ENCODE results near the gene PLCH1. TPM values are rescaled to one million over a fixed set of nuclear protein-coding genes. Genes with fewer than 3 reads are reported as not detected.

The PLCH1 gene
- total RNA-seq, 1 experiment from 2014 or later, result 8.9 TPM

DNA sequence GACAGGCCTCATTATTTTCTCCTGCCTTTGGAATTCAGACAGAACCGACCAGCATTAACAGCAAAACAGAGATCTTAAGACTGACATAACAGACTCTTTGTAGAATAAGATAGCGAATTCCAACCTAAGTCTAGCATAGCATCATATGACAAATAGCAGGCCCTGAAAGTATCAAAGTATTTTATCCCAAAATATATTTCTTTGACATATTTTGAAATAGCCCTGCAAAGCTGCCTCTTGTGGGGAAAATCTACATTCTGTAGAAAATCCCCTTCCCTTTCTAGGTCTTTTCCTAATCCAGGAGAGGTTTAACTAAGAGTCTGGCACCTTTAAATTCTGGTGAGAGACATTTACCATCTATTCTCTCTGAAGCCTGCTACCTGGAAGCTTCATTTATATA, 417.0 kb downstream of the PLCH1 start:
- H3K4me1 Mint-ChIP-seq, result peaks cover 29% of the 10 kb centered on the region
- TF ChIP-seq, protein P1, sequence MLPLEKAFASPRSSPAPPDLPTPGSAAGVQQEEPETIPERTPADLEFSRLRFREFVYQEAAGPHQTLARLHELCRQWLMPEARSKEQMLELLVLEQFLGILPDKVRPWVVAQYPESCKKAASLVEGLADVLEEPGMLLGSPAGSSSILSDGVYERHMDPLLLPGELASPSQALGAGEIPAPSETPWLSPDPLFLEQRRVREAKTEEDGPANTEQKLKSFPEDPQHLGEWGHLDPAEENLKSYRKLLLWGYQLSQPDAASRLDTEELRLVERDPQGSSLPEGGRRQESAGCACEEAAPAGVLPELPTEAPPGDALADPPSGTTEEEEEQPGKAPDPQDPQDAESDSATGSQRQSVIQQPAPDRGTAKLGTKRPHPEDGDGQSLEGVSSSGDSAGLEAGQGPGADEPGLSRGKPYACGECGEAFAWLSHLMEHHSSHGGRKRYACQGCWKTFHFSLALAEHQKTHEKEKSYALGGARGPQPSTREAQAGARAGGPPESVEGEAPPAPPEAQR (CRISPR knock-in tag; IDR thresholded peaks at IDR 0.05), result no peak
- no peak for DNase-seq (ENCODE audit: low spot score)
- H3K36me3 Mint-ChIP-seq, result no peaks in the 10 kb centered on the region
- ChIA-PET POLR2A (no interaction called here), CTCF (no interaction called here)
- no peaks in the 10 kb centered on the region for H3K27me3 Mint-ChIP-seq (ENCODE audit: low read depth)
- no peak overlapping the region for H3K4me3 Mint-ChIP-seq
- H3K9me3 Mint-ChIP-seq, result no peaks in the 10 kb centered on the region
- ATAC-seq, result no peak
- H3K27ac Mint-ChIP-seq, result no peak overlapping the region

DNA sequence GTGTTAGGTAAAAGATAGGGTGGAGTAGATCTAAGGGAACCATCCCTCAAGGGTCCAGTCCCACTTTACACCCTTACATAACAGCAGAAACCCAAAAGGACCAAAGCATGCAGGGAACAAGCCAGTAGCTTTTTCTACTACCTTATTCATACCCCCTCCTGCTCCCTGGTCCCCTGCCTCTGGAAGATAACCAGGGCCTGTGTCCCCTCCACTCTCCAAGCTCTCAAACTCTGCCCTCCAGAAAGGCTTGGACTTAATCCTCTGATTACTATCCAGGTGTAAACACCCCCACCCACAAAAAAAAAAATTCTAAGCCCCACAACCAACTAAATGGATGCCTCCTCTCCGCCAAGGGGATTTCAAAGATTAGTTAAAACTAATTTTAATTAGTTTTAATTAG, 417.4 kb downstream of the PLCH1 start:
- ChIA-PET CTCF (no interaction called here), POLR2A (no interaction called here)
- Mint-ChIP-seq H3K36me3 (no peaks in the 10 kb centered on the region), H3K4me1 (peaks cover 29% of the 10 kb centered on the region), H3K27me3 (ENCODE audit: low read depth) (no peaks in the 10 kb centered on the region), H3K9me3 (no peaks in the 10 kb centered on the region), H3K4me3 (no peak overlapping the region), H3K27ac (no peak overlapping the region)
- no peak for DNase-seq (ENCODE audit: low spot score)
- ATAC-seq, result no peak
- TF ChIP-seq, protein P2, sequence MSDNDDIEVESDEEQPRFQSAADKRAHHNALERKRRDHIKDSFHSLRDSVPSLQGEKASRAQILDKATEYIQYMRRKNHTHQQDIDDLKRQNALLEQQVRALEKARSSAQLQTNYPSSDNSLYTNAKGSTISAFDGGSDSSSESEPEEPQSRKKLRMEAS (CRISPR knock-in tag; IDR thresholded peaks at IDR 0.05), result no peak
- no peak for TF ChIP-seq NR2C2 (CRISPR knock-in tag; IDR thresholded peaks at IDR 0.05)
- TF ChIP-seq HMGA2 (CRISPR knock-in tag; IDR thresholded peaks at IDR 0.05), result no peak
- TF ChIP-seq, protein P3, sequence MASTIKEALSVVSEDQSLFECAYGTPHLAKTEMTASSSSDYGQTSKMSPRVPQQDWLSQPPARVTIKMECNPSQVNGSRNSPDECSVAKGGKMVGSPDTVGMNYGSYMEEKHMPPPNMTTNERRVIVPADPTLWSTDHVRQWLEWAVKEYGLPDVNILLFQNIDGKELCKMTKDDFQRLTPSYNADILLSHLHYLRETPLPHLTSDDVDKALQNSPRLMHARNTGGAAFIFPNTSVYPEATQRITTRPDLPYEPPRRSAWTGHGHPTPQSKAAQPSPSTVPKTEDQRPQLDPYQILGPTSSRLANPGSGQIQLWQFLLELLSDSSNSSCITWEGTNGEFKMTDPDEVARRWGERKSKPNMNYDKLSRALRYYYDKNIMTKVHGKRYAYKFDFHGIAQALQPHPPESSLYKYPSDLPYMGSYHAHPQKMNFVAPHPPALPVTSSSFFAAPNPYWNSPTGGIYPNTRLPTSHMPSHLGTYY (CRISPR knock-in tag; IDR thresholded peaks at IDR 0.05), result no peak
- TF ChIP-seq ZNF232 (CRISPR knock-in tag; IDR thresholded peaks at IDR 0.05), result no peak
- no peak for TF ChIP-seq RORB (CRISPR knock-in tag; IDR thresholded peaks at IDR 0.05)
- TF ChIP-seq, protein P4, sequence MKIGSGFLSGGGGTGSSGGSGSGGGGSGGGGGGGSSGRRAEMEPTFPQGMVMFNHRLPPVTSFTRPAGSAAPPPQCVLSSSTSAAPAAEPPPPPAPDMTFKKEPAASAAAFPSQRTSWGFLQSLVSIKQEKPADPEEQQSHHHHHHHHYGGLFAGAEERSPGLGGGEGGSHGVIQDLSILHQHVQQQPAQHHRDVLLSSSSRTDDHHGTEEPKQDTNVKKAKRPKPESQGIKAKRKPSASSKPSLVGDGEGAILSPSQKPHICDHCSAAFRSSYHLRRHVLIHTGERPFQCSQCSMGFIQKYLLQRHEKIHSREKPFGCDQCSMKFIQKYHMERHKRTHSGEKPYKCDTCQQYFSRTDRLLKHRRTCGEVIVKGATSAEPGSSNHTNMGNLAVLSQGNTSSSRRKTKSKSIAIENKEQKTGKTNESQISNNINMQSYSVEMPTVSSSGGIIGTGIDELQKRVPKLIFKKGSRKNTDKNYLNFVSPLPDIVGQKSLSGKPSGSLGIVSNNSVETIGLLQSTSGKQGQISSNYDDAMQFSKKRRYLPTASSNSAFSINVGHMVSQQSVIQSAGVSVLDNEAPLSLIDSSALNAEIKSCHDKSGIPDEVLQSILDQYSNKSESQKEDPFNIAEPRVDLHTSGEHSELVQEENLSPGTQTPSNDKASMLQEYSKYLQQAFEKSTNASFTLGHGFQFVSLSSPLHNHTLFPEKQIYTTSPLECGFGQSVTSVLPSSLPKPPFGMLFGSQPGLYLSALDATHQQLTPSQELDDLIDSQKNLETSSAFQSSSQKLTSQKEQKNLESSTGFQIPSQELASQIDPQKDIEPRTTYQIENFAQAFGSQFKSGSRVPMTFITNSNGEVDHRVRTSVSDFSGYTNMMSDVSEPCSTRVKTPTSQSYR (CRISPR knock-in tag; IDR thresholded peaks at IDR 0.05), result no peak

DNA sequence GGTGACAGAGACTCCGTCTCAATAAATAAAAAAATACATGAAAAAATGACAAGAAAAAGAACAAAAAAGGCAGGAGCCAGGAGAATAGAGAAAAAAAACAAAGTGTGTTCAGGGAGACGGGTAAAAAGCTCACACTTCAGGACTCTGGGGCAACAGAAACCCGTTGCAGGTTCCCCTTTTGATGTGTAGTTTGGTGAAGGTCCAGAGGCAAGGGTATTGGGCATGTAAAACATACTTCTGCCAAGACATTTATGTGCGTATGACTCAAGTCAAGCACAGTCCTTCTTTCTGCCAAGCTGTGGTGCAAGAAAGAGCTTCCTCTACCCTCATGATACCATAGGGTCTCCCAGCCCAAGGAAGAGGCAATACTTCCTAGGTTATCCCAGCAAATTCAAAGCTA, 418.0 kb downstream of the PLCH1 start:
- Mint-ChIP-seq H3K4me1 (peaks cover 32% of the 10 kb centered on the region), H3K27me3 (ENCODE audit: low read depth) (no peaks in the 10 kb centered on the region), H3K27ac (no peak overlapping the region), H3K9me3 (no peaks in the 10 kb centered on the region), H3K4me3 (no peak overlapping the region), H3K36me3 (no peaks in the 10 kb centered on the region)
- TF ChIP-seq, protein P5, sequence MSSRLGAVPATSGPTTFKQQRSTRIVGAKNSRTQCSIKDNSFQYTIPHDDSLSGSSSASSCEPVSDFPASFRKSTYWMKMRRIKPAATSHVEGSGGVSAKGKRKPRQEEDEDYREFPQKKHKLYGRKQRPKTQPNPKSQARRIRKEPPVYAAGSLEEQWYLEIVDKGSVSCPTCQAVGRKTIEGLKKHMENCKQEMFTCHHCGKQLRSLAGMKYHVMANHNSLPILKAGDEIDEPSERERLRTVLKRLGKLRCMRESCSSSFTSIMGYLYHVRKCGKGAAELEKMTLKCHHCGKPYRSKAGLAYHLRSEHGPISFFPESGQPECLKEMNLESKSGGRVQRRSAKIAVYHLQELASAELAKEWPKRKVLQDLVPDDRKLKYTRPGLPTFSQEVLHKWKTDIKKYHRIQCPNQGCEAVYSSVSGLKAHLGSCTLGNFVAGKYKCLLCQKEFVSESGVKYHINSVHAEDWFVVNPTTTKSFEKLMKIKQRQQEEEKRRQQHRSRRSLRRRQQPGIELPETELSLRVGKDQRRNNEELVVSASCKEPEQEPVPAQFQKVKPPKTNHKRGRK (CRISPR knock-in tag; IDR thresholded peaks at IDR 0.05; ENCODE audit: borderline replicate concordance), result no peak
- TF ChIP-seq, protein P6, sequence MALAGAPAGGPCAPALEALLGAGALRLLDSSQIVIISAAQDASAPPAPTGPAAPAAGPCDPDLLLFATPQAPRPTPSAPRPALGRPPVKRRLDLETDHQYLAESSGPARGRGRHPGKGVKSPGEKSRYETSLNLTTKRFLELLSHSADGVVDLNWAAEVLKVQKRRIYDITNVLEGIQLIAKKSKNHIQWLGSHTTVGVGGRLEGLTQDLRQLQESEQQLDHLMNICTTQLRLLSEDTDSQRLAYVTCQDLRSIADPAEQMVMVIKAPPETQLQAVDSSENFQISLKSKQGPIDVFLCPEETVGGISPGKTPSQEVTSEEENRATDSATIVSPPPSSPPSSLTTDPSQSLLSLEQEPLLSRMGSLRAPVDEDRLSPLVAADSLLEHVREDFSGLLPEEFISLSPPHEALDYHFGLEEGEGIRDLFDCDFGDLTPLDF (CRISPR knock-in tag; IDR thresholded peaks at IDR 0.05), result no peak
- no peak for TF ChIP-seq NR1H2 (CRISPR knock-in tag; IDR thresholded peaks at IDR 0.05)
- TF ChIP-seq, protein P4 (CRISPR knock-in tag; IDR thresholded peaks at IDR 0.05), result no peak
- no peak for TF ChIP-seq ZNF396 (CRISPR knock-in tag; IDR thresholded peaks at IDR 0.05; ENCODE audit: borderline replicate concordance)
- TF ChIP-seq MYBL2 (CRISPR knock-in tag; IDR thresholded peaks at IDR 0.05), result no peak
- TF ChIP-seq GTF2I (CRISPR knock-in tag; conservative IDR thresholded peaks at IDR 0.05), result no peak
- TF ChIP-seq SMAD4 (CRISPR knock-in tag; IDR thresholded peaks at IDR 0.05), result no peak
- TF ChIP-seq, protein P7, sequence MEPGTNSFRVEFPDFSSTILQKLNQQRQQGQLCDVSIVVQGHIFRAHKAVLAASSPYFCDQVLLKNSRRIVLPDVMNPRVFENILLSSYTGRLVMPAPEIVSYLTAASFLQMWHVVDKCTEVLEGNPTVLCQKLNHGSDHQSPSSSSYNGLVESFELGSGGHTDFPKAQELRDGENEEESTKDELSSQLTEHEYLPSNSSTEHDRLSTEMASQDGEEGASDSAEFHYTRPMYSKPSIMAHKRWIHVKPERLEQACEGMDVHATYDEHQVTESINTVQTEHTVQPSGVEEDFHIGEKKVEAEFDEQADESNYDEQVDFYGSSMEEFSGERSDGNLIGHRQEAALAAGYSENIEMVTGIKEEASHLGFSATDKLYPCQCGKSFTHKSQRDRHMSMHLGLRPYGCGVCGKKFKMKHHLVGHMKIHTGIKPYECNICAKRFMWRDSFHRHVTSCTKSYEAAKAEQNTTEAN (CRISPR knock-in tag; IDR thresholded peaks at IDR 0.05), result no peak
- no peak for TF ChIP-seq ZBTB21 (CRISPR knock-in tag; IDR thresholded peaks at IDR 0.05; ENCODE audit: borderline replicate concordance)
- no peak for TF ChIP-seq ZNF232 (CRISPR knock-in tag; IDR thresholded peaks at IDR 0.05)
- TF ChIP-seq, protein P8, sequence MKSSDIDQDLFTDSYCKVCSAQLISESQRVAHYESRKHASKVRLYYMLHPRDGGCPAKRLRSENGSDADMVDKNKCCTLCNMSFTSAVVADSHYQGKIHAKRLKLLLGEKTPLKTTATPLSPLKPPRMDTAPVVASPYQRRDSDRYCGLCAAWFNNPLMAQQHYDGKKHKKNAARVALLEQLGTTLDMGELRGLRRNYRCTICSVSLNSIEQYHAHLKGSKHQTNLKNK (CRISPR knock-in tag; IDR thresholded peaks at IDR 0.05), result no peak
- no peak for ATAC-seq
- no peak for DNase-seq (ENCODE audit: low spot score)
- ChIA-PET POLR2A (no interaction called here), CTCF (no interaction called here)
